ENCODE results near the gene NOC4L. TPM values are rescaled to one million over a fixed set of nuclear protein-coding genes. Genes with fewer than 3 reads are reported as not detected.

NOC4L gene
- total and polyA plus RNA-seq, 2 donors (not counting 3 experiments of a cell fraction or from before 2014, with no cell fraction given): 19.4 to 29.4 TPM

- intact Hi-C loops (cut with micrococcal nuclease): no loop called here
- ChIA-PET CTCF (interaction anchor here (2.0 kb wide), 1 partner anchor 15 kb away, joined by 11 read pairs; no protein-coding TSS in a partner anchor), POLR2A (no interaction called here)
- Histone ChIP-seq H4K20me1 (replicated peaks; ENCODE audit: control insufficient read depth, extremely low read depth, insufficient read depth, low read length) (no peaks in the 10 kb centered on the region), H3K9ac (replicated peaks; ENCODE audit: extremely low read depth, insufficient read depth, low read length) (no peak overlapping the region), H3K4me3 (replicated peaks in 1 of 3; ENCODE audit: insufficient read depth in 1 of 3, low read depth in 1 of 3, low read length in 3 of 3) (no peak overlapping the region), H2AFZ (ENCODE audit: low read depth, low read length) (no peak overlapping the region), H3K27ac (ENCODE audit: insufficient read depth, low read depth, low read length) (no peak overlapping the region), H3K4me2 (ENCODE audit: insufficient read depth, low read length) (no peak overlapping the region), H3K9me1 (replicated peaks; ENCODE audit: control insufficient read depth, extremely low read depth, insufficient read depth, low read length) (no peaks in the 10 kb centered on the region), H3K79me2 (ENCODE audit: control insufficient read depth, insufficient read depth, low read length) (no peaks in the 10 kb centered on the region), H3K27me3 (ENCODE audit: control insufficient read depth in 2 of 2, insufficient read depth in 2 of 2, low read length in 2 of 2) (peaks cover 0 to 2% of the 10 kb centered on the region in 2 experiments), H3K9me3 (replicated peaks; ENCODE audit: control insufficient read depth, insufficient read depth, low read length) (no peaks in the 10 kb centered on the region), H3K4me1 (ENCODE audit: control insufficient read depth, extremely low read depth, insufficient read depth, low read length) (no peaks in the 10 kb centered on the region), H3K36me3 (ENCODE audit: control insufficient read depth in 2 of 2, extremely low read depth in 1 of 2, insufficient read depth in 2 of 2, low read length in 2 of 2) (no peaks in the 10 kb centered on the region)
- FAIRE-seq (no peak), DNase-seq (ENCODE audit: low read depth, low spot score) (no peak)
- TF ChIP-seq POLR2A (IDR thresholded peaks at IDR 0.05; ENCODE audit: low read depth, low read length): no peak
- TF ChIP-seq MYC (IDR thresholded peaks at IDR 0.05; ENCODE audit: low read depth, low read length): no peak
- no peak for TF ChIP-seq JUN (IDR thresholded peaks at IDR 0.05; ENCODE audit: borderline replicate concordance, insufficient read depth, insufficient read length, low read depth)
- no peak for TF ChIP-seq EZH2 (IDR thresholded peaks at IDR 0.05; ENCODE audit: borderline replicate concordance, low read depth, low read length, severe bottlenecking)
- TF ChIP-seq POLR2AphosphoS5 (IDR thresholded peaks at IDR 0.05; ENCODE audit: insufficient read depth, low read depth, low read length): no peak
- no peak for TF ChIP-seq FOS (IDR thresholded peaks at IDR 0.05; ENCODE audit: borderline replicate concordance, insufficient read depth, low read length)
- no peak for TF ChIP-seq CTCF (IDR thresholded peaks at IDR 0.05; ENCODE audit: extremely low read depth in 1 of 2, insufficient read depth in 1 of 2, low read depth in 1 of 2, low read length in 2 of 2)
- TF ChIP-seq GATA2 (IDR thresholded peaks at IDR 0.05; ENCODE audit: insufficient read depth, insufficient read length, low read depth, low read length): no peak
- no peak for TF ChIP-seq MAX (IDR thresholded peaks at IDR 0.05; ENCODE audit: insufficient read depth, insufficient read length)
- dilution Hi-C loops (cut with MboI; ENCODE audit: extremely low pct_ligation_motif_present, low sequenced_read_pairs): no loop called here
- no TSS peak for BruUV-seq (replicated peaks)
These were observed 24.2 kb downstream of the NOC4L start for GRCh38 chr12:132168311-132169031.
